D341Med (cell line): Measurements from ENCODE around the gene FAF1.

Source experiments
- DNase-seq: peaks from one replicate; pipeline ENCODE4 v3.0.0; 2012; ENCODE audit warnings: low spot score

Gene FAF1

DNA sequence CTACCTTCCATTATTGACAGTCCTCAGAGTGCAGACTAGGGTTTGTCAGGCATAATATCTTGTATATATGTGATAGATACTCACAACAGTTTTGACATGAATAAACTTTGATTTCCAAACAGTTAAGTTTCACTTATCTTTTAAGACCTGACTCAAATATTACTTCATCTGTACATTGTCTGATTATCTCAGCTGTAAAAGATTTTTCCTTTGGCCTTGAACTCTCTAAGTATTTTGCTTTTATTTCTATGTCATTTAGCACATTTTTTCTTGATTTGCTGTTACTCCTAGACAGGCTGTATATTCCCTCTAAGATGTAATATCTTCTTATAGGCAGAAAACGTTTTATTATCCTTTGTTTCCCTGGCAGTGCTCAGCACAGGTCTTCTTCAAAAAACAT is 471.2 kb downstream of the FAF1 start:
- DNase-seq, result no peak

DNA sequence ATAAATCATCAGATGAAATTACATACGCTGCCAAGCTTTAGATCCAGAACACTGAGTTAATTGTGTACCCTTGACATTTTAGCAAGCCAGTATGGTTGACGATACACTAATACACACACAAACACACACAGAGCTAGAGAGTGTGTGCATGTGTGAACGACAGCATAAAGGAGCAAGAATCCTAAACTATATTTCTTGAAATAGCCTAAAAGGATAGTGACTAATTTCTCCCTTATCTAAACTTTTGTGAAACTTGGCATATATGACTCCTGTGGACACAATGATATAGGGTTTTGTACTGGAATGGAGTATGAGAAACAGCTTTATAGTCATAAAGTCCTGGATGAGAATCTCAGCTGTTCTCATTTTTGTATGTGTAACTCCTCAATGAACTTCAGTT is 471.7 kb downstream of the FAF1 start:
- no peak for DNase-seq

DNA sequence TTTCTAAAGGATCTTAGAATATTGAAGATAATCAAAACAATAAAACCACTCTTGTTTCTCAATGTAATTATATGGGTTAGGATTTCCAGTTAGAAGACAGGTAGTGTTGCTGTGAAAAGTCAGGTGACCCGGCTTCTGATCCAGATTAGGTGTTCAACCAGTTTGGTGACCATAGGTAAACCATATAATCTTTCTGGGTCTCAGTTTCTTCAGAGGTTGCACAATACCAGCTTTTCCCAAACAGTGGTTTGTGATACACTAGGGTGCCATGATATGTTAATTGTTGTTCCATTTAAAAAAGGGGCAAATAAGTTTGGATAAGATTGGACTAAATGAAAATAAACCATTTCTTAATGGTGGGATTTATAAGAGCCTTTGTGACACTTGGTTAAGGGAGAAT is 472.3 kb downstream of the FAF1 start:
- no peak for DNase-seq

DNA sequence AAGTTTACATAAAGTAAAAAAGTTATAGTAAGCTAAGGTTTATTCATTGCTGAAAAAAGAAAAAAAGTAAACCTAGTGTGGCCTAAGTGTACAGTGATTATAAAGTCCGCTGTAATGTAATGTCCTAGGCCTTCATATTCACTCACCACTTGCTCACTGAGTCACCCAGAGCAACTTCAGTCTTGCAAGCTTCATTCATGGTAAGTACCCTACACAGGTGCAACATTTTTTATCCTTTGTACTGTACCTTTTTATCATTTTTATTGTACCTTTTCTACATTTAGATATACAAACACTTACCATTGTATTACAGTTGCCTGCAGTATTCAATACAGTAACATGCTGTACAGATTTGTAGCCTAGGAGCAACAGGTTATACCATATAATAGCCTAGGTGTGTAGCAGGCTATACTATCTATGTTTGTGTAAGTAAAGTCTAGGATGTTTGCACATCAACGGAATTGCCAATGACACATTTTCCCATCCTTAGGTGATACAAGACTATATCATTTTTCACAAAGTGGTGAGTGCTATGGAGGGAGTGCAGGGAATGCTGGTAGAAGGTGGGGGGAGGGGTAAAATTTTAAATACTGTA is 478.8 kb downstream of the FAF1 start:
- no peak for DNase-seq

DNA sequence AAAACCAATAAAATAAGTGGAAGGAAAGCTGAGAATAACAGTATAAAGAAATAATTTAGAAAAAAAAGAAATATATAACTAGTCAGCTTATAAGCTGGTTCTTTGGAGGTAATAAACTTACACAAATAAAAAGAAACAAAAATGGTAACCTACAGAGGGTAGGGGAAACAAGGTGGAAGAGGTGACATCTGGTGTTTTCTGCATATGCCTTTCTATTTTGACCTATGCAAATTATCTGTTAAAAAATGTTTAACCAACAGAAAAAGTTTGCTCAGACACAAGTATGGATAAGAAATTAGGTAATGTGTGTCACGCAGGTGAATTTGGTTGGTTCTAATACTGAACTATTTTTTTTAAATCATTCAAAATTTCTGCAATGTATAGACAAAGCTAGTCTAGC is 483.3 kb downstream of the FAF1 start:
- DNase-seq, result no peak

DNA sequence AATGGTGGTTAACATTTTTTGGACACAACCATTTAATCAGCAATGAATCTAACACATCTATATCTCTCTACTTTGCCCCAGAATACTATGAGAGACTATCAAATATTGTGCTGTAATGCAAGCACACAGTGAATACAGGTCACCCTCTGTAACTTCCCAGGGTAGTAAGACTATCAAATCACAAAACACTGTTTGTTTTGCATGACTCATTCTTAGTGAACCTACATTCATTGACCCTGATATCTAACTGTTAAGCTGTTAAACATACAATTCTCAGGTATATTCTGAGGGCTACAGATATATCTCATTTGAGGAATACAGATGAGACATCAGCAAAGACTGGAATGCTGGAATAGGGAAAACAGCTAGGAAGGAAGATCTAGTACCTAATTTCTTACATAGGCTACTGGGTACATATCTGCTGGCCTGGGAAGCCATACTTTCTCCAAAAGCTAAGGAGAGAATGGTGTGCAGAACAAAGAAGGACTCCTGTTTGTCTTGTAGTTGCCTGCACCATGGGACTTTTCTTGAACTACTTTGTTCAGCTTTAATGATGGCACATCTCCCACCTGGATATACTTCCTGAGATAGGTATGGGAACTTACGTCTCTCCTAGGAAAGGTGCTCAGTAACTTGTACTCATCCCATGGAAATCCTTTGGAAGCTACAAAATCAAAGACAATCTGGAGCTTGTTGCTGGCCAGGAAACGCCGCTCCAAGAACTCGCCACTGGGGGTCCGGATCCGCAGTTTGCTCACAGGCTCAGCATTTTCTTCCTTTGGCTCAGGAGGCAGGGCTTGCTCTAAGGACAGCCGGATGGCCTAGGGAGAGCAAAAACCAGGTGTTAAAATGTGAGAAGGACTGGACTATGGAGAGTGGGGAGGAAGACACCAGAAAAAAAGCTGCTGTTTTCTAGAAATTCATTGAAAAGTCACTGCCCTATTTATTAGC is 484.9 kb downstream of the FAF1 start:
- no peak for DNase-seq

DNA sequence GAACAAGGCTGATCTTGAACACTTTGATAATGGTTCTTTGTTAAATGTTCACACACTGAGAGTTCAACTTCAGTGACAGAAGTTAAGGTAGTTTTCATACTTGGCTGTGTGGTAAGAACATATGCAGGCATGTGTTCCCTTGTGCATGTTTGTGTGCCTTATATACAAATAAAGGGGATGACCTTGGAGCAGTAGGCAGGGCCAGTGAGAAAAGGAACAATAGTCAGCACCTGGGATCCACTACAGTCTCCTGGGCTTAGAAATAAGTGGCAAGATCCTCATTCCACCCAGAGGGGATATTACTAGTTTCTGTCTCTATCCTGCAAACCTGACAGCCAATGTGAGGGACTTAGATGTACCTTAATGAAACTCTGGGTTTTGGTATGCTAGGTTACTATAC is 486.6 kb downstream of the FAF1 start:
- no peak for DNase-seq

DNA sequence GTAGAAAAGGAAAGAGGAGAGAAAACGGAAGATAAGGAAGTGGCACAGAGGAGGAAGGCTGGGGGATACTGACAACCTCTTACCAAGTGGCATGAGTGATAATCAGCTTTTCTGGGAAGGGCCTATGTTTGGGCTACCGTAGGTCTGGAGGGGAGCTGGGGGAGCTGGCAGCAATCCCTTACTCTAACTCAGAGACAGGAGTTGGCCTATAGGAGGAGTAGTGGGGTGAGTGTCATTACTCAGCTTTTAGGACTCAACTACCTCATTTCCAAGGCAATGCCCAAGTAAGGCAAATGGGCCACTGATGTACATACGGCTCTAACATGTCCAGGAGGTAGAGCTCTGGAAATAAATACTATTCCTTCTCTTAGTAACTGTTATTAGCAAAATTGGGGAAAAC is 488.1 kb downstream of the FAF1 start:
- no peak for DNase-seq

DNA sequence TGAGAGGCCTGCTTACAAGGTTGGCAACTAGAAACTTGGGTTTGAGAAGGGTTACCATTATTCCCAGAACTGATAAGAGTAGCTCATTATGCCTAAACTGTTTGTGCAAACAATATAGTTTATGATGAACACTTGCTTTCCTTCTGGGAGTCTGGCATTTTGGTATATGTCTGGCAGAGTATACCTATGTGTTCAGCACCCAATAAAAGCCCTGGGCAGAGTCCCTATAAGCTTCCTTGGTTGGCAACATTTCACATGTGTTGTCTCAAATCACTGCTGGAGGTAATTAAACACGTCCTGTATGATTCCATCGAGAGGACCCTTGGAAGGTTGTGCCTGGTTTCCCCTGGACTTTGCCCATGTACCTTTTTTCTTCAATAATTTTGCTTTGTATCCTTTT is 497.1 kb downstream of the FAF1 start:
- DNase-seq, result no peak

DNA sequence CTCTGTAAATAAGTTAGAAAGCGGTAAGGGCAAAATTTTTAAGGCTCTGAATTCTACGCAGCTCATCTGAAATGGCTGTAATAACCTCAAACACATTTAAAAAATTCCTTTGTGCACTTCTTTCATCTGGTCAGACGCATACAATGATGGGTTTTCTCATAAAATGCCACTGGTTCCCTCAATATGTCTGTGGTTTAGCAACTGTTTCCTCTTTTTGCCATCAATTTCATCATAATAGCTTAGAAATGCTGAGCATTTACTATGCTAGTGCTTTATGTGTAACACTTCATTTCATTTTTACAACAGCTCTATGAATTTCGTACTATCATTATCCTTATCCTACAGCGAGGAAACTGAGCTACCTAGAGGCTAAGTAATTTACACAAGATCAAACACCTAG is 501.6 kb downstream of the FAF1 start:
- DNase-seq, result no peak

DNA sequence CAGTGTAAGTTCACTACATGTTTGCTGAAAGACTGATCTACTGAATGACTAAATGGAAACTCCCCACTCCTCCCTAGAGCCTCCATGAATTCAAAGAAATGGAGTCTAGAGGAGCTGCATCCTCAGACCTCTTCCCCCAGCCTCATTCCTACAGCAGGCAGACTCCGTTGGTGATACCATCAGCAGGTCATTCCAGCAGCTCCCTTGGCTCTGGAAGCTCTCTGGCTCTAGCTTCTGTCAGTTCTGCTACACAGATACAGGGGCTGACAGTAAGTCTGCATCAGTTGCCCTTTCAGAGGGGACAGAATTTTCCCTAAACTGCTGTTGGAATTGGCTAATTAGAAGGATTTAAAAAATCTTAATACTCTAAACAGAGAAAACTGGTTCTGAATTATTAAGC is 505.2 kb downstream of the FAF1 start:
- DNase-seq, result no peak

DNA sequence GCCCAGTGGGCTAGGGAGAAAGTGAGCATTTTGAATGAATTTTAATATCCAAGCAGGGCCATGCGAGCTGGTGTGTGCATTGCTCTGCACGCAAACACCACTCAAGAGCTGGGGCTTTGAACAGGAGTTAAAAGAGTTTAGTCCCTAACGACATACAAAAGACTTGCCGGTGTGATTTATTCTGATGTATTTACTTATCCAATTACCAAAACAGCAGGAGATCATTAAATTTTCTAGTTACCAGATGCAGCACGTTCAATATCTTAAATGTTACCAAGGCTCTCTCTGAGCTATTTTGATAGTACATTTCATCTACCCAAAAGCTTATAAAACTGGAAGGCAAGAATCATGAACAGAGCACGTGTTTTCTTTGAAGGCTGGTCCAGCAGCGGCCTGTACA is 506.8 kb downstream of the FAF1 start:
- DNase-seq, result no peak

DNA sequence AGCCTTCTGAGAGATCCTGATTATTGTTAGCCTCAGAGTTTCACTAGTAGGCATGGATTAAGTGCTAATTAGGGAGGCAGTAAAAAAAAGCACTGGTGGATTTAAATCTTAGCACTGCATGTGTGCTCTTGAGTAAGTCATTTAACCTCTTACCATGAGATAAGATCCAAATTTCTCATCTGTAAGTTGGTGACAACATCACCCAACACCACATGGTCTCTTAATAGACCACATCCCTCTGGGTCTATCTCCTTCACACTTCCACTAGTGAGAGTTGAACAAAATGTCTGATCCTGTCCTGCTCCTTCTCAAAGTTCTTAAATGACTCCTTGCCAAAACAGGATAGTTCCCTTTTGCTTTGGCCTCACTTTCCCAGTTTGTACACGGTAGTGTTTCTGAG is 507.4 kb downstream of the FAF1 start:
- no peak for DNase-seq

DNA sequence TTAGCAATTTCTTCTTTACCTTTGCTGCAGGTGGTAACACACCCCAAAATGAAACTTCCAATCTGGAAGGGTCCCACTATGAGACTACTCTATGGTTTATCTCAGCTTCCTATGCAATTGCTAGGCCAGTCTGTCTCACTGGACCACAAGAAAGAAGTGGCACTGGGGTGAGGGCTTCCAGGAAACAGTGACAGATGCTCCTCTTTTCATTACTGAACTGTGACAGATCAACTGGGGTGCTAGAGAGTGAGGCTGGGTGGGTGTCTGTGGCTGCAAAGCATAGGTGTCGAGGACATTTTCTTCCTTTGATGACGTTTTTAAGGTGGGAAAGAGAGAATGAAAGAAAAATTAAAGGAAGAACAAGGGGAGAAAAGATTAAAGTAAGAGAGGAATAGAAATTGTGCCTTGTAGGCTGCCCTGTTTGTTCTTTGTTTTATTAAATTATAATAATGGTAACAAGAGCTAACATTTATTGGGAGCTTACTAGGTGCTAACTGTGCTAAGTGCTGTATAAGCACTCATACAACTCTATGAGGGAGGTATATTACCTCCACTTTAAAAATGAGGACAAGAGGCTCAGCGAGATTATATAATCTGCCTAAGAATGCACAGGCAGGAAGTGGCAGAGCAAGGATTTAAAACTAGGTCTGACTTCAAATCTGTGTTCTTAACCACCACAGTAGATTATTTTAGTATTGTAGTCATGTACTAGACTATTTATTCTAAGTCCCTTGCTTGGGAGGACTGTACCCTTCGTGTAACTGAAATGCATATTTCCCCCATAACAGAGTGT is 509.0 kb downstream of the FAF1 start:
- no peak for DNase-seq

DNA sequence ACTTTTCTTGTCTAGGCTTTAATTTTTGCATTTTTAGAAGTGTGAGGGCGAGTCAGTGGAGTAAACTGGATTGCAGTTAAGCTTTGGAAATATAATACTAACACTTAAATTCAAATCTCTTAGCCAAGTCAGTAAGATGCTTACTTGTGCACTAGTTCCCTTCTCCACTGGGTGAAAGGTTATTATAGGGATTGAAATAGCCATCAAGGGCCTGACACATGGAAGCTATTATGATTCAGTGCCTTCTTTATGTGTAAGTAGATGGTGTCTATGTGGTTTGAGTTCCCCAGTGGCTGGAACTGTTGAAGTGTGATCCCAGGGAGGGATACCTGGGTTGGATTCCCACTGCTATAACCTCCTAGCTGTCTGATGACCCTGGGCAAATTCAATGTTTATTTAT is 512.1 kb downstream of the FAF1 start:
- DNase-seq, result no peak

DNA sequence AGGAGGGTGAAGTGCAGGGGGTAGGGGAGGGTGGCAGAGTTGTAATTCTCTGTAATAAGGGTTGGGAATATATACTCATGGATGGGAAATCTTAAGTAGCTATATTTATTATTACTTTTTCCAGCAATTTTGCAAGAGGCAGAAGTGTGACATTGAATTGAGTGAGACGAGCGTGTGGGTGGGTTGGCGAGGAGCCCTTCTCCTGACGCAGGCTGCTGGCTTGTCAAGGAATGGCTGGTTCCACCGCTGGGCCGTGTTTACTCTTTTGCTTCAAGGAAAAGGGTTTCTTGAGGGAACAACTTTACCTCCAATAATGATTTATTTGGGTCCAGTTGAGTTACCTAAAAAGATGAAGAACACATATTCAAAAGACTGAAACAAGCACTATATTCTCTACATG is 518.9 kb downstream of the FAF1 start:
- DNase-seq, result no peak

DNA sequence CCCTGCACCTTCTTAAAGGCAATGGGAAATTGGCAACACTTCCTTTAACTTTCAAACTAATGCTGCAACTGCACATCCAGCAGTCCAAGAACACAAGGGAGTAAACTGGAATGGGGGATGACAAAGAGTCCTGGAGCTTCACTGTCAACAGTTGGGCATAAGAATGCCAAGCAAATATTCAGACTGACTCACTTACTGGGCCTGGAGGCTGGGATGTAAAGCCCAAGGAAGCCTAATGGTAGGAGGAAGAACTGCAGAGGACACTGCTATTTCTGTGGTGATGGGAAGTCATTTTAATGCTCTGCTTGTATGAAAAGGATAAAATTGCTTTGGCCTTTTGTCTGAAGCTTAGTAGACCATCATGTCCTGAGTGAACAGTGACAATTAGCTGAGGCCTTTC is 521.1 kb downstream of the FAF1 start:
- DNase-seq, result no peak

DNA sequence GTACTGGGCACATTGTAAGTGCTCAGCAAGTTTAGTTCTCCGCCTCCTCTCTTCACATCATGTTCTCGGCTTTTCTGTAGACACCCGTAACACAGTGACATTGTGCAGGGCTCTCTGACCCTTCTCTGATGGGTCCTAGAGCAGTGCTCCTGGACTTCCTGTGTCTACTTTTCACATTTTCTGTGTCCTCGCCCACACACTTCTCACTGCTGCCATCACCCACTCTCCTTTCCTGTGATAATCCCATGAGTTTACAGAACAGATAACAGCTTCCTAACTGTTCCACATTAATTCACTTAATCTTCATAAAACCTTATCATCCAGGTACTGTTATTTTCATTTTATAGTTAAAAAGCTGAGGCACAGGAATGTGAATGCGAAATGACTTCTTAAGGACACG is 523.6 kb downstream of the FAF1 start:
- DNase-seq, result no peak

DNA sequence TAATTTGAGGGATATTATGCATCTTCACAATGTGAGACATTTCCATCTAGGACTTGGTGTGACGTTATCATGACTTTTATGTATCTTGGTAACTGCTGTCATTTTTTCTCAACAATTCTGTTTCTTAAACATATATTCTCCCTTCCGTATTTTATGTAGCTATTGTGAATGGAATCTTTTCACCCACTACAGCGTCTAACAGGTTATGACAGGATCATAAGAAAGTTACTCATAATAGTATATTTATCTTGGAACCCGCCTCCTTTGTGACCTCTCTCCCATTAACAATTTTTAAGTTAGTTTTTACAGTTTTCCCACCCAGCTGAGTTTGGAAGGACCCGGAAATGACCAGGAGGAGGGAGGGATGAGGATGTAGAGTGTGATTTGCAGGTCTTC is 530.1 kb downstream of the FAF1 start:
- DNase-seq, result no peak

DNA sequence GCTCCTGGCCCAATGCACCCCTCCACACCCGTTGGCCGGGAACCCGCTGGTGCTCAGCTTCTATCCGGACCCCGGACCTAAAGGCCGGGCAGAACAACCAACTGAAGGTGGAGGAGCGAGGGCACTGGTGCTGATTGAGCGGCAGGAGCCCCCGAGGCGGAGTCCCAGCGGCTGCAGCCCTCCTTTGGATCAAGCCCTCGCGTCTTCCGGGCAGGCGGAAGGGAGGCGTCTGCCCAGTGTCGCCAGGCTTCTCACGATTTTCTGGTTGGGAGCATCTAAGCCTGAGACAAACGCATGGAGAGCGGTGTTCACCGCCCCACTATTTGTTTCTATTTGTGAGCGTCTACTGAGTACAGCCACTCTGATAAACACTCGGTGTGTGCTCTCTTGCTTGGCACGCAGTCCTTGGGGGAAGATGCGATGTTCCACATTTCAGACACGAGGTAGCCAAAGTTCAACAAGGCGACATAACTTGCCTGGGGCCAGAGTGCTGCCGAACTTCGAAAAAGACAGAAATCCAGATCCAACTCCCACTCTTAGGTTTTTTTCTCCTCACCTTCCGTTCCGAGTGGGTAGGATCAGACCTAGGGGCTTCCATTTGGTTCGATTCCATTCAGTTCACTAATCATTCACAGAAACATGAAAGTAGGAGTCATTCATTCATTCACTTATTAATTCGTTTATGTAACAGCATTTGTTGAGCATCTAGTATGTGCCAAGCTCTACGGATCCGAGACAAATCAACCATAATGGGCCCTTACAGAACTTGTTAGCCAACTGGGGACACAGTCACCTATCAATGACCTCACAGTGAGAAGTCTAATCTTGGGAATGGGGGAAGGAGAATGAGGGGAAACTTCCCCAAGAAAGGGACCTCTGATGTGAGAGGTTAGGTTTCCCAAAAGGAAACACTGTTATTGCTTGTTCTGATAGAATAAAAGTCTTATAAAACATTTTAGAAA is 532.0 kb downstream of the FAF1 start:
- DNase-seq, result peak; percentile 62

DNA sequence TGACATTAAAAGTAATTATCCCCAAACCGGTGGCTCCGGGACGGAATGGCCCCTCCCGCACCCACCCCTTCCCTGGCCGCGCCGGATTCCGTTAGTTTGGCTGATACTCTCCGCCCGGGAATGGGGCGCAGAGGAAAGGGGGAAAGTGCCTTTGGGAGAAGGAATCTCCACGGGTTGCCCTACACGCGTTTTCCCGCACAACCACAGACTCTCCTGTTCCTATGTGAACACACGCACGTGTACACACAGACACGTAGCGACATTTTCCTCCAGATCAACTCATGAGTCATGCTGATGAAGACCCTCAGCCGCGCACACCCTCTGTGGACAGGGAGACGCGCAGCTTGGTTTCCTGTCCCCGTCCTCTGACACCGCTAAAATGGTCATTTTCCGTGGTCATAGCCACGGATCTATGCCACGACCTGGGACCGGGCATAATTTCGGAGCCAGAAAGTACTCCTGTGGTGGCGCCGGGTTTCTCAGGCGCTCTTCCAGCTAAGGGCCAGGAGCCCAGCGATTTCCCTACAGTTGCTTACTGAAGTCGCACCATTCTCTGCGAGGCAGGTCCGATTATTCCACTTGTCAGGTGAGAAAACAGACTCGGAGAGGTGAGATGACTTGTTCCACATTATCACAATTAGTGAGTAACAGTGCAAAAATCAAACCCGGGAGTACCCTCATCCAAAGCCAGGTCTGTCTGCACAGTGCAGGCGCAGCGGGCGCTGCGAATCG is 532.8 kb downstream of the FAF1 start:
- DNase-seq, result no peak
